Measurements from ENCODE around the gene PGAM5. TPM values are rescaled to one million over a fixed set of nuclear protein-coding genes. Genes with fewer than 3 reads are reported as not detected.
A peak's percentile ranks its signal among the peaks of the same experiment; 100 is the strongest.

The PGAM5 gene
- total RNA-seq, 2 experiments from 2014 or later: 12.8 to 15.1 TPM

GRCh38 chr12:132702640-132703039 lies 8.0 kb upstream of the PGAM5 start:
- no peak overlapping the region for H3K27ac Mint-ChIP-seq
- Histone ChIP-seq H3K4me3 (ENCODE audit: low read length) (no peak overlapping the region), H3K9me3 (ENCODE audit: control insufficient read depth in 1 of 2, insufficient read depth in 1 of 2, low read length in 2 of 2) (peaks cover 5 to 27% of the 10 kb centered on the region in 2 experiments), H3K4me1 (ENCODE audit: insufficient read depth, low read length) (no peaks in the 10 kb centered on the region), H3K27ac (ENCODE audit: low read depth in 1 of 2, low read length in 2 of 2) (no peak overlapping the region), H3K36me3 (ENCODE audit: insufficient read depth, low read length) (no peaks in the 10 kb centered on the region), H3K27me3 (ENCODE audit: control insufficient read depth in 1 of 2, insufficient read depth in 2 of 2, low read length in 2 of 2) (no peaks in the 10 kb centered on the region)
- intact Hi-C loops (cut with DNase I, micrococcal nuclease): no loop called here
- TF ChIP-seq CTCF (IDR thresholded peaks at IDR 0.05): no peak
- ChIA-PET POLR2A (no interaction called here), CTCF (no interaction called here)
- H3K27me3 Mint-ChIP-seq: no peaks in the 10 kb centered on the region
- no peak for ATAC-seq (ENCODE audit: poor library complexity)
- H3K36me3 Mint-ChIP-seq (ENCODE audit: low read depth): peaks cover 55% of the 10 kb centered on the region
- no peaks in the 10 kb centered on the region for H3K9me3 Mint-ChIP-seq
- no peak for DNase-seq
- no peak overlapping the region for H3K4me3 Mint-ChIP-seq
- no peaks in the 10 kb centered on the region for H3K4me1 Mint-ChIP-seq (ENCODE audit: low read depth)

- ChIA-PET POLR2A (no interaction called here), CTCF (no interaction called here)
- peaks cover 3% of the 10 kb centered on the region for H3K9me3 Mint-ChIP-seq
- no peaks in the 10 kb centered on the region for H3K4me1 Mint-ChIP-seq (ENCODE audit: low read depth)
- no peaks in the 10 kb centered on the region for H3K27me3 ChIP-seq (ENCODE audit: control insufficient read depth in 1 of 2, insufficient read depth in 2 of 2, low read length in 2 of 2)
- no peak for TF ChIP-seq CTCF (IDR thresholded peaks at IDR 0.05)
- no peak overlapping the region for H3K4me3 ChIP-seq (ENCODE audit: low read length)
- H3K27ac Mint-ChIP-seq: no peak overlapping the region
- H3K27me3 Mint-ChIP-seq: no peaks in the 10 kb centered on the region
- ATAC-seq (ENCODE audit: poor library complexity) (no peak), DNase-seq (no peak)
- intact Hi-C loops (cut with DNase I, micrococcal nuclease): no loop called here
- H3K9me3 ChIP-seq (ENCODE audit: control insufficient read depth in 1 of 2, insufficient read depth in 1 of 2, low read length in 2 of 2): peaks cover 13 to 34% of the 10 kb centered on the region in 2 experiments
- H3K36me3 Mint-ChIP-seq (ENCODE audit: low read depth): peaks cover 53% of the 10 kb centered on the region
- no peak overlapping the region for H3K4me3 Mint-ChIP-seq
- no peak overlapping the region for H3K27ac ChIP-seq (ENCODE audit: low read depth in 1 of 2, low read length in 2 of 2)
- no peaks in the 10 kb centered on the region for H3K36me3 ChIP-seq (ENCODE audit: insufficient read depth, low read length)
- H3K4me1 ChIP-seq (ENCODE audit: insufficient read depth, low read length): no peaks in the 10 kb centered on the region
Measured at GRCh38 chr12:132703641-132704040, 7.0 kb upstream of the PGAM5 start.

- POLR2A ChIA-PET: no interaction called here
- intact Hi-C loops (cut with DNase I, micrococcal nuclease): no loop called here
- Mint-ChIP-seq H3K4me1 (ENCODE audit: low read depth) (peaks cover 14% of the 10 kb centered on the region), H3K9me3 (peaks cover 3% of the 10 kb centered on the region), H3K36me3 (ENCODE audit: low read depth) (peaks cover 45% of the 10 kb centered on the region), H3K27ac (peak overlapping the region; percentile 52), H3K4me3 (peak overlapping the region; percentile 36), H3K27me3 (no peaks in the 10 kb centered on the region)
- no peak for TF ChIP-seq CTCF (IDR thresholded peaks at IDR 0.05)
- no peak for ATAC-seq (ENCODE audit: poor library complexity)
- Histone ChIP-seq H3K4me3 (ENCODE audit: low read length) (no peak overlapping the region), H3K27ac (ENCODE audit: low read depth in 1 of 2, low read length in 2 of 2) (no peak overlapping the region), H3K4me1 (ENCODE audit: insufficient read depth, low read length) (peaks cover 20% of the 10 kb centered on the region), H3K27me3 (ENCODE audit: control insufficient read depth in 1 of 2, insufficient read depth in 2 of 2, low read length in 2 of 2) (no peaks in the 10 kb centered on the region), H3K36me3 (ENCODE audit: insufficient read depth, low read length) (no peaks in the 10 kb centered on the region), H3K9me3 (ENCODE audit: control insufficient read depth in 1 of 2, insufficient read depth in 1 of 2, low read length in 2 of 2) (peaks cover 13 to 50% of the 10 kb centered on the region in 2 experiments)
- CTCF ChIA-PET: no interaction called here
- DNase-seq: no peak
Measured at GRCh38 chr12:132707241-132707640, 3.4 kb upstream of the PGAM5 start.
